ENCODE results near the gene TRMT1.

The TRMT1 gene

DNA sequence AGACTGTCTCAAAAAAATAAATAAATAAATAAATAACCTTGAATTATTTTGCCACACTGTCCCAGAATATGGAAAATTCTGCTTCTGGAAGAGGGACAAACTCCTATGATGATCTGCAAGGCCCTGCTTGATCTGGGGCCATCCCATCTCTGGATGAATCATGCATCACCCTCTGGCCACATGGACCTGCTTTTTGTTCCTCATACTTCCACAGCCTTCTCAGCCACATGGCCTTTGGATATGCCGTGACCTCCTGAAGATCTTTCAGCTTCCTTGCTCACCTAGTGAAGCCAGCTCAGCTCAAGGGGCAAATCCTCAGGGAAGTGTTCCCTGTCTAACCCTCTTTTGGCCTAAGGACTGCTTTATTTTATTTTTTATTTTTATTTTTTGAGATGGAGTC is 44.0 kb upstream of the TRMT1 start:
- H2BK12ac ChIP-seq (ENCODE audit: low read length in 2 of 2), result no peak overlapping the region
- no peaks in the 10 kb centered on the region for H3K36me3 ChIP-seq (ENCODE audit: control insufficient read depth in 1 of 2, insufficient read depth in 2 of 2, low read depth in 1 of 2, low read length in 2 of 2)
- peaks cover 32% of the 10 kb centered on the region for H3K4me1 ChIP-seq (ENCODE audit: control insufficient read depth, insufficient read depth, low read depth, low read length)
- no peak overlapping the region for H3K23ac ChIP-seq (ENCODE audit: low read length in 2 of 2)
- H3K27me3 ChIP-seq (ENCODE audit: control insufficient read depth in 1 of 2, insufficient read depth in 1 of 2, low read length in 2 of 2), result no peaks in the 10 kb centered on the region
- H3K18ac ChIP-seq (ENCODE audit: low read depth in 1 of 2, low read length in 2 of 2), result no peak overlapping the region
- no peak overlapping the region for H3K4ac ChIP-seq (ENCODE audit: low read depth in 1 of 2, low read length in 2 of 2)
- H3K9me3 ChIP-seq (ENCODE audit: control insufficient read depth, low read length), result no peaks in the 10 kb centered on the region
- 56% methylated on average over 1 of the region's 1 CpG for WGBS
- no peak overlapping the region for H2BK15ac ChIP-seq (ENCODE audit: low read depth, poor library complexity, severe bottlenecking)
- H3K4me3 ChIP-seq (ENCODE audit: insufficient read depth in 1 of 2, low read depth in 1 of 2, low read length in 2 of 2), result no peak overlapping the region
- no peaks in the 10 kb centered on the region for H3K79me1 ChIP-seq (replicated peaks; ENCODE audit: low read length, poor library complexity, severe bottlenecking)
- H2AK5ac ChIP-seq (ENCODE audit: low read length, severe bottlenecking), result no peak overlapping the region
- H4K8ac ChIP-seq (ENCODE audit: low read length), result no peak overlapping the region
- DNase-seq, result peak; percentile 61
- H2AFZ ChIP-seq (ENCODE audit: low read depth, low read length), result no peak overlapping the region
- H3K14ac ChIP-seq (ENCODE audit: low read length in 2 of 2), result no peak overlapping the region
- no peak overlapping the region for H4K91ac ChIP-seq (ENCODE audit: low read length)
- H3K9ac ChIP-seq (ENCODE audit: low read length), result peak overlapping the region; percentile 42
- H3K4me2 ChIP-seq (ENCODE audit: low read length, poor library complexity, severe bottlenecking), result no peak overlapping the region
- H3K27ac ChIP-seq (ENCODE audit: low read length, poor library complexity, severe bottlenecking), result no peak overlapping the region
- no peak overlapping the region for H2BK120ac ChIP-seq (ENCODE audit: low read depth, low read length)
- H2BK5ac ChIP-seq (ENCODE audit: low read depth, low read length, poor library complexity, severe bottlenecking), result no peak overlapping the region

GRCh38 chr19:13159713-13160112 is 43.2 kb upstream of the TRMT1 start:
- no peak overlapping the region for H2AK5ac ChIP-seq (ENCODE audit: low read length, severe bottlenecking)
- no peak overlapping the region for H2BK120ac ChIP-seq (ENCODE audit: low read depth, low read length)
- H3K14ac ChIP-seq (ENCODE audit: low read length in 2 of 2), result no peak overlapping the region
- H3K27ac ChIP-seq (ENCODE audit: low read length, poor library complexity, severe bottlenecking), result no peak overlapping the region
- no peak overlapping the region for H3K4me3 ChIP-seq (ENCODE audit: insufficient read depth in 1 of 2, low read depth in 1 of 2, low read length in 2 of 2)
- H3K36me3 ChIP-seq (ENCODE audit: control insufficient read depth in 1 of 2, insufficient read depth in 2 of 2, low read depth in 1 of 2, low read length in 2 of 2), result no peaks in the 10 kb centered on the region
- H2BK15ac ChIP-seq (ENCODE audit: low read depth, poor library complexity, severe bottlenecking), result no peak overlapping the region
- H3K4me2 ChIP-seq (ENCODE audit: low read length, poor library complexity, severe bottlenecking), result no peak overlapping the region
- no peak overlapping the region for H3K18ac ChIP-seq (ENCODE audit: low read depth in 1 of 2, low read length in 2 of 2)
- no peak overlapping the region for H4K8ac ChIP-seq (ENCODE audit: low read length)
- no peaks in the 10 kb centered on the region for H3K27me3 ChIP-seq (ENCODE audit: control insufficient read depth in 1 of 2, insufficient read depth in 1 of 2, low read length in 2 of 2)
- no peak overlapping the region for H3K4ac ChIP-seq (ENCODE audit: low read depth in 1 of 2, low read length in 2 of 2)
- WGBS, result 77% methylated on average over 2 of the region's 3 CpGs
- no peak overlapping the region for H2BK12ac ChIP-seq (ENCODE audit: low read length in 2 of 2)
- no peaks in the 10 kb centered on the region for H3K79me1 ChIP-seq (replicated peaks; ENCODE audit: low read length, poor library complexity, severe bottlenecking)
- no peak overlapping the region for H2AFZ ChIP-seq (ENCODE audit: low read depth, low read length)
- no peak overlapping the region for H4K91ac ChIP-seq (ENCODE audit: low read length)
- H3K9ac ChIP-seq (ENCODE audit: low read length), result no peak overlapping the region
- no peak overlapping the region for H3K23ac ChIP-seq (ENCODE audit: low read length in 2 of 2)
- H3K9me3 ChIP-seq (ENCODE audit: control insufficient read depth, low read length), result no peaks in the 10 kb centered on the region
- no peak overlapping the region for H2BK5ac ChIP-seq (ENCODE audit: low read depth, low read length, poor library complexity, severe bottlenecking)
- H3K4me1 ChIP-seq (ENCODE audit: control insufficient read depth, insufficient read depth, low read depth, low read length), result peaks cover 29% of the 10 kb centered on the region
- no peak for DNase-seq

DNA sequence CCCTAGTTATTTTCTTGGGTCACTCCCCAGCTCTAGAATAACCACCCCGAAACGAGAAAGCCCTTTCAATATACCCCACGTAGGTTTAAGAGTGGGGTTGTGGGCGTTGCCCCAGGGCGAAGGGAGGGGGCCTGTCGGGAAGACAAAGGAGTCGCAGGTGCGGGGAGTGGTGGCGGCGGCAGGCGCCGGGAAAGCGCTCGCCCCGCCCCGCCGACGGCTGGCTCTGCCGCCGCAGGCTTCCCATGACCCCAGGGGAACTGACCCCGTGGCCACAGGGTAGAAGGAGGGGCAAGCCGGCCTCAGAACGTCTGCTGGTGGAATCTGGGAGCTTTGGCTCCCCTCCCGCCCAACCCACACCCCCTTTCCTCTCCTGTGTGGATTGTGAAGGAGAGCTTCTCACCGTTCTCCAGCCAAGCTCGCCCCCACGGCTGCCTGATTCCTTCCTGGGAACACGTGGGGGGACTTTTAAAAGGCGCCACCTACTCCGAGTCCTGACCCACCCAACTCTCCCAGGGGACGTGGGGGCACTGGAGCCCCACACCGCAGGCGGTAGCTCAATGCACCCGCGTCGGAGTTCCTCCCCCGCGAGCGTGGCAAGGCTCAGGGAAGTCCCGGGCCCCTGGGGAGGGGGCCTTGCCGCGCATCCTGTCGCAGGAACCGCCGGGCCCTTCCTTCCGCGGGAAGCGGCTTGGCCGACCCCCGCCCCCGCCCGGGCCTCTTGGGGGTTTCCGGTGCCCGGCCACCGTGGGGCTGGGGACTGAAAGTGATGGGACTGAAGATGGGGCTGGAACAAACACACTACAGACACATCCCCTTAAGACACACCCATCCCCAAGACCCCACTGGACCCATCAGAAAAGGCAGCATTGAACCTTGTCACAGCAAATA is 39.2 kb upstream of the TRMT1 start:
- Histone ChIP-seq H3K79me1 (replicated peaks; ENCODE audit: low read length, poor library complexity, severe bottlenecking) (no peaks in the 10 kb centered on the region), H3K9ac (ENCODE audit: low read length) (peak overlapping the region; percentile 100), H4K8ac (ENCODE audit: low read length) (no peak overlapping the region), H2AK5ac (ENCODE audit: low read length, severe bottlenecking) (peak overlapping the region; percentile 91), H3K4me3 (ENCODE audit: insufficient read depth in 1 of 2, low read depth in 1 of 2, low read length in 2 of 2) (peak overlapping the region; percentile 39 to 91), H2BK15ac (ENCODE audit: low read depth, poor library complexity, severe bottlenecking) (peak overlapping the region; percentile 87), H2BK5ac (ENCODE audit: low read depth, low read length, poor library complexity, severe bottlenecking) (no peak overlapping the region), H2BK12ac (ENCODE audit: low read length in 2 of 2) (peak overlapping the region in 1 of 2 experiments; percentile 54), H4K91ac (ENCODE audit: low read length) (no peak overlapping the region), H3K18ac (ENCODE audit: low read depth in 1 of 2, low read length in 2 of 2) (peak overlapping the region; percentile 64 to 92), H3K4me1 (ENCODE audit: control insufficient read depth, insufficient read depth, low read depth, low read length) (peaks cover 18% of the 10 kb centered on the region), H3K27me3 (ENCODE audit: control insufficient read depth in 1 of 2, insufficient read depth in 1 of 2, low read length in 2 of 2) (no peaks in the 10 kb centered on the region), H3K14ac (ENCODE audit: low read length in 2 of 2) (no peak overlapping the region), H3K9me3 (ENCODE audit: control insufficient read depth, low read length) (no peaks in the 10 kb centered on the region), H3K23ac (ENCODE audit: low read length in 2 of 2) (peak overlapping the region in 1 of 2 experiments; percentile 89), H2BK120ac (ENCODE audit: low read depth, low read length) (peak overlapping the region; percentile 11), H2AFZ (ENCODE audit: low read depth, low read length) (no peak overlapping the region), H3K4me2 (ENCODE audit: low read length, poor library complexity, severe bottlenecking) (peak overlapping the region; percentile 81), H3K4ac (ENCODE audit: low read depth in 1 of 2, low read length in 2 of 2) (peak overlapping the region; percentile 35 to 92), H3K36me3 (ENCODE audit: control insufficient read depth in 1 of 2, insufficient read depth in 2 of 2, low read depth in 1 of 2, low read length in 2 of 2) (peaks cover 8% of the 10 kb centered on the region in 2 experiments), H3K27ac (ENCODE audit: low read length, poor library complexity, severe bottlenecking) (peak overlapping the region; percentile 82)
- peak; percentile 96 for DNase-seq
- under 1% methylated on average over 20 of the region's 55 CpGs for WGBS

DNA sequence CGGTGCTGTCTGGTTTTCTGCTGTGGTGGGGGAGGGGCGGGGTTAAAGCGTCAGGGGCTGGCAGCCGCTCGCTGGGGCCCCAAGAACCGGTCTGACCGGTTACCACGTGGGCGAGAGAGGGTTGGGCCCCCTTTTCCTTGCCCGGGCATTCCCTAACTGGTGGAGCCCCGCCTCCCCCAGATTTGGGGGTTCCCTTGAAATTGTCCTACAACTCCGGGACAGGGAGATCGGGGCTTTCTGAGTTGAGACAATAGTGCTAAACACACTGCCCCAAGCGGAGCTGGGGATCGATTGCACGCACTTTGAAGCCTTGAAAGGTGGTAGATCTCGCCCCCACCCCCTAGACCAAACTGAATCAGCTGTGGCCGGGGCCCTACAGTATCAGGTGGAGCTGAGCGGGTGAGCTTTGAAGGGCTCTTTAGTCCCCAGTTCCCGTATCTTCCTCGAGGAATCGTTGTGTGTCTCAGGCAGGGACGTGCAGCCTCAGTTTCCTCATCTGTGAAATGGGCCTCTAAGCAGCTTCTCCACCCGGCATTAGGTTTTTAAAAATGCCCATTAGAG is 38.5 kb upstream of the TRMT1 start:
- Histone ChIP-seq H3K27ac (ENCODE audit: low read length, poor library complexity, severe bottlenecking) (peak overlapping the region; percentile 82), H2BK12ac (ENCODE audit: low read length in 2 of 2) (peak overlapping the region in 1 of 2 experiments; percentile 86), H2BK15ac (ENCODE audit: low read depth, poor library complexity, severe bottlenecking) (peak overlapping the region; percentile 60), H3K4me1 (ENCODE audit: control insufficient read depth, insufficient read depth, low read depth, low read length) (peaks cover 18% of the 10 kb centered on the region), H4K91ac (ENCODE audit: low read length) (peak overlapping the region; percentile 52), H3K4me2 (ENCODE audit: low read length, poor library complexity, severe bottlenecking) (peak overlapping the region; percentile 81), H3K23ac (ENCODE audit: low read length in 2 of 2) (no peak overlapping the region), H3K27me3 (ENCODE audit: control insufficient read depth in 1 of 2, insufficient read depth in 1 of 2, low read length in 2 of 2) (no peaks in the 10 kb centered on the region), H2BK120ac (ENCODE audit: low read depth, low read length) (no peak overlapping the region), H3K14ac (ENCODE audit: low read length in 2 of 2) (peak overlapping the region in 1 of 2 experiments; percentile 91), H3K9ac (ENCODE audit: low read length) (peak overlapping the region; percentile 100), H2BK5ac (ENCODE audit: low read depth, low read length, poor library complexity, severe bottlenecking) (no peak overlapping the region), H3K4me3 (ENCODE audit: insufficient read depth in 1 of 2, low read depth in 1 of 2, low read length in 2 of 2) (peak overlapping the region; percentile 55 to 91), H3K4ac (ENCODE audit: low read depth in 1 of 2, low read length in 2 of 2) (peak overlapping the region; percentile 13 to 92), H3K79me1 (replicated peaks; ENCODE audit: low read length, poor library complexity, severe bottlenecking) (no peaks in the 10 kb centered on the region), H3K9me3 (ENCODE audit: control insufficient read depth, low read length) (no peaks in the 10 kb centered on the region), H3K36me3 (ENCODE audit: control insufficient read depth in 1 of 2, insufficient read depth in 2 of 2, low read depth in 1 of 2, low read length in 2 of 2) (peaks cover 8% of the 10 kb centered on the region in 2 experiments), H2AFZ (ENCODE audit: low read depth, low read length) (no peak overlapping the region), H4K8ac (ENCODE audit: low read length) (peak overlapping the region; percentile 52), H2AK5ac (ENCODE audit: low read length, severe bottlenecking) (peak overlapping the region; percentile 91), H3K18ac (ENCODE audit: low read depth in 1 of 2, low read length in 2 of 2) (peak overlapping the region; percentile 63 to 92)
- DNase-seq, result peak; percentile 93
- under 1% methylated on average over 19 of the region's 24 CpGs for WGBS
